Raji (cell line): ENCODE results near the gene PRODH.

ENCODE experiments used
- POLR2A ChIP-seq: IDR thresholded peaks from 2 replicates; pipeline ENCODE4 v1.6.1; 2011; ENCODE audit warnings: low read depth, low read length, control low read depth; ENCODE audit not compliant: insufficient read depth

PRODH gene

GRCh38 chr22:18927020-18927419 is 9.1 kb downstream of the PRODH start:
- TF ChIP-seq POLR2A = no peak

- no peak for TF ChIP-seq POLR2A
Measured at GRCh38 chr22:18925368-18926064, 10.6 kb downstream of the PRODH start.

GRCh38 chr22:18909556-18909955 is 26.5 kb downstream of the PRODH start:
- TF ChIP-seq POLR2A = no peak

GRCh38 chr22:18906896-18907295 is 29.2 kb downstream of the PRODH start:
- TF ChIP-seq POLR2A = no peak

GRCh38 chr22:18905540-18906409 is 30.3 kb downstream of the PRODH start, which contains the start of gene DGCR6:
Gene DGCR6, plus strand, starts transcription at chr22:18906320. Its CDS starts 55 bp downstream, at chr22:18906375.
- TF ChIP-seq POLR2A = no peak

GRCh38 chr22:18888115-18888514 is 48.0 kb downstream of the PRODH start:
- no peak for TF ChIP-seq POLR2A
